HUES64 (cell line): ENCODE data around the gene RUSF1.
"Not testable (repeated sequence)": the region's sequence is repeated elsewhere in the genome, so short reads cannot be mapped to it uniquely, and the experiment has no call there.

Experiments
- H3K27ac ChIP-seq: 2 replicates; pipeline ENCODE4 v1.7.0; 2013; ENCODE audit warnings: low read depth, low read length, inconsistent platforms
- H3K27me3 ChIP-seq: 2 replicates; pipeline ENCODE4 v1.6.1; 2013; ENCODE audit warnings: mild to moderate bottlenecking, low read length; ENCODE audit not compliant: insufficient read depth
- H3K36me3 ChIP-seq: 2 replicates; pipeline ENCODE4 v1.6.1; 2013; ENCODE audit warnings: mild to moderate bottlenecking, low read length; ENCODE audit not compliant: insufficient read depth
- H3K4me1 ChIP-seq: 2 replicates; pipeline ENCODE4 v1.6.1; 2013; ENCODE audit warnings: mild to moderate bottlenecking, low read length, moderate library complexity; ENCODE audit not compliant: insufficient read depth
- H3K4me3 ChIP-seq: 2 replicates; pipeline ENCODE4 v1.5.1; 2013; ENCODE audit warnings: mild to moderate bottlenecking, low read length, moderate library complexity
- H3K9ac ChIP-seq: 2 replicates; pipeline ENCODE4 v1.6.1; 2013; ENCODE audit warnings: mild to moderate bottlenecking, low read depth, low read length
- H3K9me3 ChIP-seq: 2 replicates; pipeline ENCODE4 v1.6.1; 2013; ENCODE audit warnings: low read depth, low read length; ENCODE audit not compliant: insufficient read depth
- WGBS: fragments of 150-250, 120-280 bp; methylation state at CpG from one replicate; pipeline ENCODE4 v1.1.7; 2013; ENCODE audit warnings: missing lambda C conversion rate; 5-methylcytosine and 5-hydroxymethylcytosine counted together

Gene RUSF1

GRCh38 chr16:31517800-31518402, 9.7 kb upstream of the RUSF1 start:
- Histone ChIP-seq H3K27me3 (no peaks in the 10 kb centered on the region), H3K9me3 (0 out of 2 replicates have a peak, but pooled peaks cover 4% of the 10 kb centered on the region), H3K9ac (no peak overlapping the region), H3K4me1 (0 out of 2 replicates have a peak, but pooled peaks cover 3% of the 10 kb centered on the region), H3K36me3 (no peaks in the 10 kb centered on the region), H3K4me3 (no peak overlapping the region), H3K27ac (no peak overlapping the region; the same call in 1 of the 2 replicates)
- 86% methylated on average over 3 of the region's 4 CpGs for WGBS

- Histone ChIP-seq H3K27ac (no peak overlapping the region), H3K4me3 (no peak overlapping the region), H3K9me3 (0 out of 2 replicates have a peak, but pooled peaks cover 4% of the 10 kb centered on the region), H3K9ac (no peak overlapping the region), H3K36me3 (no peaks in the 10 kb centered on the region), H3K27me3 (no peaks in the 10 kb centered on the region), H3K4me1 (peaks cover 6% of the 10 kb centered on the region; the same call in 1 of the 2 replicates)
These were observed 5.7 kb upstream of the RUSF1 start for GRCh38 chr16:31513884-31514283.

- no peak overlapping the region for H3K27ac ChIP-seq
- WGBS = 62% methylated on average over 6 of the region's 6 CpGs
- H3K9ac ChIP-seq = no peak overlapping the region
- 0 out of 2 replicates have a peak, but pooled peaks cover 4% of the 10 kb centered on the region for H3K9me3 ChIP-seq
- no peaks in the 10 kb centered on the region for H3K36me3 ChIP-seq
- peaks cover 7% of the 10 kb centered on the region; the same call in 1 of the 2 replicates for H3K4me1 ChIP-seq
- no peaks in the 10 kb centered on the region for H3K27me3 ChIP-seq
- no peak overlapping the region for H3K4me3 ChIP-seq
These were observed 4.9 kb upstream of the RUSF1 start for GRCh38 chr16:31513126-31513525.

GRCh38 chr16:31508706-31509195, 560 bp upstream of the RUSF1 start:
- Histone ChIP-seq H3K9me3 (no peaks in the 10 kb centered on the region), H3K4me1 (peaks cover 12% of the 10 kb centered on the region), H3K4me3 (peak overlapping the region; percentile 96), H3K27me3 (no peaks in the 10 kb centered on the region), H3K27ac (peak overlapping the region; percentile 88), H3K36me3 (0 out of 2 replicates have a peak, but pooled peaks cover 6% of the 10 kb centered on the region), H3K9ac (peak overlapping the region; percentile 97)
- WGBS = 58% methylated on average over 6 of the region's 6 CpGs

- Histone ChIP-seq H3K36me3 (0 out of 2 replicates have a peak, but pooled peaks cover 6% of the 10 kb centered on the region), H3K9me3 (no peaks in the 10 kb centered on the region), H3K4me3 (peak overlapping the region; percentile 96), H3K4me1 (peaks cover 12% of the 10 kb centered on the region), H3K27ac (peak overlapping the region; percentile 88), H3K9ac (peak overlapping the region; percentile 97), H3K27me3 (no peaks in the 10 kb centered on the region)
- WGBS = 2% methylated on average over 12 of the region's 12 CpGs
These were observed 618 bp downstream of the RUSF1 start for GRCh38 chr16:31507617-31507928.

- Histone ChIP-seq H3K27me3 (no peaks in the 10 kb centered on the region), H3K9ac (no peak overlapping the region), H3K36me3 (peaks cover 8% of the 10 kb centered on the region; the same call in 1 of the 2 replicates), H3K4me3 (no peak overlapping the region), H3K27ac (no peak overlapping the region), H3K4me1 (peaks cover 24% of the 10 kb centered on the region), H3K9me3 (no peaks in the 10 kb centered on the region)
- 92% methylated on average over 4 of the region's 4 CpGs for WGBS
These were observed 2.7 kb downstream of the RUSF1 start for GRCh38 chr16:31505483-31505882.

GRCh38 chr16:31504159-31504558, 4.0 kb downstream of the RUSF1 start:
- Histone ChIP-seq H3K4me3 (no peak overlapping the region), H3K27me3 (no peaks in the 10 kb centered on the region), H3K27ac (no peak overlapping the region), H3K4me1 (peaks cover 21% of the 10 kb centered on the region), H3K9me3 (no peaks in the 10 kb centered on the region), H3K9ac (no peak overlapping the region), H3K36me3 (peaks cover 11% of the 10 kb centered on the region; the same call in 1 of the 2 replicates)
- WGBS = 93% methylated on average over 8 of the region's 8 CpGs

- H3K4me3 ChIP-seq, H3K9me3 ChIP-seq, H3K9ac ChIP-seq, H3K27ac ChIP-seq, H3K27me3 ChIP-seq: not testable (repeated sequence)
- 96% methylated on average over 8 of the region's 8 CpGs for WGBS
- H3K4me1 ChIP-seq = peaks cover 17% of the 10 kb centered on the region
- peaks cover 16% of the 10 kb centered on the region; the same call in 1 of the 2 replicates for H3K36me3 ChIP-seq
These were observed 4.6 kb downstream of the RUSF1 start for GRCh38 chr16:31503555-31503954.

GRCh38 chr16:31502981-31503380, 5.2 kb downstream of the RUSF1 start:
- H3K4me1 ChIP-seq = peaks cover 17% of the 10 kb centered on the region
- H3K27me3 ChIP-seq = no peaks in the 10 kb centered on the region
- no peaks in the 10 kb centered on the region for H3K9me3 ChIP-seq
- no peak overlapping the region for H3K4me3 ChIP-seq
- H3K9ac ChIP-seq = no peak overlapping the region
- H3K36me3 ChIP-seq = peaks cover 21% of the 10 kb centered on the region; the same call in 1 of the 2 replicates
- no peak overlapping the region for H3K27ac ChIP-seq

GRCh38 chr16:31501966-31502348, 6.2 kb downstream of the RUSF1 start:
- H3K9me3 ChIP-seq = no peaks in the 10 kb centered on the region
- peaks cover 24% of the 10 kb centered on the region; the same call in 1 of the 2 replicates for H3K36me3 ChIP-seq
- 77% methylated on average over 4 of the region's 4 CpGs for WGBS
- H3K4me3 ChIP-seq = no peak overlapping the region
- no peak overlapping the region for H3K9ac ChIP-seq
- peak overlapping the region; percentile 15; the same call in 1 of the 2 replicates for H3K27ac ChIP-seq
- peaks cover 13% of the 10 kb centered on the region for H3K4me1 ChIP-seq
- no peaks in the 10 kb centered on the region for H3K27me3 ChIP-seq

GRCh38 chr16:31501226-31501965, 6.8 kb downstream of the RUSF1 start:
- no peaks in the 10 kb centered on the region for H3K27me3 ChIP-seq

More at GRCh38 chr16:31501226-31501965, 6.8 kb downstream of the RUSF1 start:
- no peak overlapping the region for H3K4me3 ChIP-seq
- H3K4me1 ChIP-seq = peaks cover 12% of the 10 kb centered on the region
- H3K9ac ChIP-seq = no peak overlapping the region
- no peaks in the 10 kb centered on the region for H3K9me3 ChIP-seq
- H3K27ac ChIP-seq = peak overlapping the region; percentile 15; the same call in 1 of the 2 replicates
- WGBS = 57% methylated on average over 3 of the region's 3 CpGs
- H3K36me3 ChIP-seq = peaks cover 26% of the 10 kb centered on the region; the same call in 1 of the 2 replicates
